NCI-H146 treated with DMSO at 0.1 percent for 48 hours (cell line): Measurements from ENCODE around the gene BTBD9.
A peak's percentile ranks its signal among the peaks of the same experiment; 100 is the strongest.
"Not testable (repeated sequence)": the region's sequence is repeated elsewhere in the genome, so short reads cannot be mapped to it uniquely, and the experiment has no call there.

Source experiments
- DNase-seq: peaks from one replicate; lab custom pipeline; 2025; ENCODE audit not compliant: unreplicated experiment; lab: John Stamatoyannopoulos, UW

Gene BTBD9

DNA sequence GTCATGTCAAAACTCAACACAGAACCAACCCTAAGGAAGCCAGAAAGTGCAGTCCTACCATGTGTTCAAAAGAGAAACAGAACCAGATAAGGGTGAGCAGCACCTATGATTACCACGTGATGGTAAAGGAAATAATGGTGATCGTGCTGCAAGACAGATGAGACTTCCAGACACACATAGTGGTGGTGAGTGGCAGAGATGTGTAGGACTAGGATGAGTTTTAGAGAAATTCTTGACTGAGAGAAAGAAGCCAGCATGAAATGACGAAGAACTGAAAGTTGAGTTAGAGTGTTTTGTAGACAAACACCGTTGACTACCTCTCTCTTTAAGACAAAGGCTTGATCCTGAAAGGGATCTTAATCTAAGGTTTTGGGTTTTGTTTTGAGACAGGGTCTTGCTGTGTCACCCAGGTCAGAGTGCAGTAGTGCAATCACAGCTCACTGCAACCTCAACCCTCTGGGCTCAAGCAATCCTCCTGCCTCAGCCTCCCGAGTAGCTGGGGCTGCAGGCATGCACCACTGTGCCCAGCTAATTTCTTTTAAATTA is 10.6 kb upstream of the BTBD9 start:
- no peak for DNase-seq

GRCh38 chr6:38649744-38650143 is 10.0 kb upstream of the BTBD9 start:
- no peak for DNase-seq

DNA sequence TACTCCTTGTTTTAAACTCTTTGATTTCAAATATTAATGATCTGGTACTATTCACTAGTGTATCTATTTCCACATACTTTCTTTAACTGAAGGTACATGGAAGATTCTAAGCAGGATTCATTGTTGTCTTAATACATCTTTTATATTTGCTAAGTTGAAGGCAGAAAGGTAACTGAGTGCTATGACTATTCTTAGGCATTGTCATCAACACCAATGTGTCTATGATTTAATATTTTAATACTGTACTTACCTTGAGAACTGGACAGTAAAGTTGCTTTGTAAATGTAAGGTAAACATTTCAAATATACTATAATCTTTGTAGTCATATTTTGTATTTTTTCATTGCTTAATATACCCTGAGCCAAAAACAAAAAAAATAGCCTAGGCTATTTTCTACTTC is 8.9 kb upstream of the BTBD9 start:
- DNase-seq = no peak

DNA sequence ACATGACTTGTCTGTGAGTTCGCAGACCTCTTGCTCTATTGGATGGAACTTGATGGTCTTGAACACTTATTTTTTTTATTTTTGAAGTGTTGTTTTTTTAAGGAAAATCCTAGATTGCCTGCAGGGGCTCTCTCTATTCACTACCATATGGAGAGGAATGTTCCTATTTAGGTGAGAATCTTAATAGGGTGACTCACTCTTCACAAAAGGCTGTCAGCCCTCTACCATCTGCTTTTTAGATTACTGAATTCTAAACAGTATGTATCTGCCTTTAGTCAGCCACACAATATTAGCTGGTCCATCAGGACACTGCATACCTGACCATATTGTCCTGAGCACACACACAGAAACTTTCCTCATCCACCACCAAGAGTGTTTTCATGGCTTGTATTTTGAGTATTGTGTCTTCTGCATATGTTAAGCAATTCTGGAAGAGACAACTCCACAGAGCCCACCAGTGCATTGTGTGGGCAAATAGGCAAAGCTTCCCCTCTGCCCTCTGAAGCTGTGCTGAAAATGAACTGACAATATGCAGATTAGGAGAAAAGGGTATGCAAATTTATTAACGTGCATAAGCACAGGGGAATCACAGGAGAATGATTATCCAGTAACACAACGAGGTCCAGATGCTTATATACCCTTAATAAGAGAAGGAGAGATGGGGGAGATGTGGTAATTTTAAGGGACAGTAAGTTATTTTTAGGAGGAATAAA is 6.6 kb upstream of the BTBD9 start:
- no peak for DNase-seq

GRCh38 chr6:38644951-38645350 is 5.2 kb upstream of the BTBD9 start:
- no peak for DNase-seq

DNA sequence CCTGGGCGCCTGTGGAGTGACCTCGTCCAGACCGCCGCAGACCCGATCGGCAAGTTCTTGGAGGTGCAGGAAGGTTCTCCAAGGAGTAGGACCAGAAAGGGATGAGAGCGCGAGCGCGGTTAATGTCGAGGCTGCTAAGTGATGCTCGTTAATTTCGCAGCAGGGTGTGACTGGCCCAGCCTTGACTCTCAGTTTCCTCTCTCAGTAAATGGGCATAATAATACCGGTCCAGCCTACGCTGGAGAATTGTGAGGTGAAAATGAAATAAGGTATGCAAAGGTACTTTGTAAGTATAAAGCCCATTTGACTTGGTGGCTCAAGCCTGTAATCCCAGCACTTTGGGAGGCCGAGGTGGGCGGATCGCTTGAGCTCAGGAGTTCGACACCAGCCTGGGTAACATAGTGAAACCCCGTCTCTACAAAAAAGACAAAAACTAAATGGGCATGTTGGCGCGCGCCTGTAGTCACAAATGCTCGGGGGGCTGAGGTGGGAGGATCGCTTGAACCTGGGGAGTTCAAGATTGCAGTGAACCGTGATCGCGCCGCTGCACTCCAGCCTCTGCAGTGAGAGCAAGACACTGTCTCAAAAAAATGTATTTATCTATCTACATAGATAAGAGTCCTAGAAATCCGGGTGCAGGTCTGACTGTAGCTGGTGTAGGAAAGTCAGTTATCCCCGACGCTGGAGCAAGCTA is 634 bp upstream of the BTBD9 start:
- DNase-seq = peak; percentile 66

GRCh38 chr6:38638941-38639497 is 710 bp downstream of the BTBD9 start:
- peak; percentile 43 for DNase-seq

- DNase-seq = no peak
Measured at GRCh38 chr6:38637756-38638155, 2.0 kb downstream of the BTBD9 start.

DNA sequence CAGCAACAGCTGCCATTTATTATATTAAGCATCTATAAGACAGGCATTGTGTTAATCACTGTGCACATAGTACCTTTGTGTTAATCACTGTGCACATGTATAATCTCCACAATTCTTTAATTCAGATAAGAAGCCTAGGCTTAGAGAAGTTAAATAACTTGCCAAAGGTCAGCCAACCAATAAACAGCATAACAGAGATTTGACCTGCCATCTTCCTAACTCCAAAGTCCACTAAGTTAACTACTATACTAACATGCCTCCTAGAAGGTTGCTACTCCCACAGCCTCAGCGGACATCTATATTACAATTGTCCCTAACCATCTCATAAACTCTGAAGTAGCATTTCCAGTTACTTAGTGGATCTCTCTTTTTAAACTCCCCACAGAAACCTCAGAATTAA is 3.7 kb downstream of the BTBD9 start:
- no peak for DNase-seq

DNA sequence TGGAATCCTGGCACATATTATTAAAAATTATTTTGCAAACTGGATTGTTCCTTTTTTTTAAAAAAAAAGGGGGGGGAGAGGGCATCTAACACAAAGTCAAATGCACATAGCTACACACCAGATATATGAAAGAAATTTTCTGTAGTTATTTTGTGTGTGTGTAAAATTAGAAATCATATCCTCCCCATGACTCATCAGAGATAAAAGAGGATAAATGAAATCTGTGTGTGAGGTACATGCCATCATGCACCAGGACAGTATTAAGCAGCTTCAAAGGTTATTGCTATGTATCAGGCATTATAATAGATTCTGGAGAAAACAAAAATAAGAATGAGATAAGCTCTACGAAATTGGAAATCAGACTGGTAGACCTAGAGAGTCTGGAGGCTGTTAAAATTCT is 5.2 kb downstream of the BTBD9 start:
- DNase-seq = no peak

DNA sequence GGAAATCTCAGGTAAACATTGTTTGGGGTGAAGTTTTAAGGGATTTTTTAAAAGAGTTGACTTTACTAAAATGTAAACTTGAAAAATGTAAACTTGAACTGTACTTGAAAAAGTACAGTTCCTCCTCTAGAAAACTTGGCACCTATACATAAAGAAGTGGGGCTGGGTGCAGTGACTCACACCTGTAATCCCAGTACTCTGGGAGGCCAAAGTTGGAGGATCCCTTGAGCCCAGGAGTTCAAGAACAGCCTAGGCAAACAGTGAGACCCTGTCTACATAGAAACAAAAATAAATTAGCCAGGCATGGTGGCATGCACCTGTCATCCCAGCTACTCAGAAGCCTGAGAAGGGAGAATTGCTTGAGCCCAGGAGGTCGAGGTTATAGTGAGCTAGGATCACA is 7.2 kb downstream of the BTBD9 start:
- no peak for DNase-seq

DNA sequence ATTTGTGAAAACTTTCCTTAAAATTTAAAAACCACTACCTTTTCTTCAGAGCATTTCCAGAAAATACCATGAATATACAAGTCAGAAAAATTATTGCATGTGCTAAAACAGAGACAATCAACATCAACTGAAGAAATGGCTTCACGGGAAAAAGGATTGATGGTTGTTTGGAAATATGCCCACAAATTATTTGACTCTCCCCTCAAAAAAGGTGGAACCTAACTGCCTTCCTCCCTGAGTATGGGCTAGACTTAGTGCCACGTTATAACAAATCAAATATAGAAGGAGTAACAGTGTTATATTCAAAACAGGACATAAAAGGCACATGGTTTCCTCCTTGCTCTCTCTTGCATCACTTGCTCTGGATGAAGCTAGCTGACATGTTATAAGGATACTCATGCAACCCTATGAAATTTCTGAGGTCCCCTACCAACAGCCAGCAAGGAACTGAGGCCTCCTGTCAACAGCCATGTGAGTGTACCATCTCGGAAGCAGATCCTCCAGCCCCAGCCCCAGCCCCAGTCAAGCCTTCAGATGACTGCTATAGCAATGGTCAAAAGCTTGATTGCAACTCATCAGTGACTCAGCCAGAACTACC is 8.4 kb downstream of the BTBD9 start:
- no peak for DNase-seq

DNA sequence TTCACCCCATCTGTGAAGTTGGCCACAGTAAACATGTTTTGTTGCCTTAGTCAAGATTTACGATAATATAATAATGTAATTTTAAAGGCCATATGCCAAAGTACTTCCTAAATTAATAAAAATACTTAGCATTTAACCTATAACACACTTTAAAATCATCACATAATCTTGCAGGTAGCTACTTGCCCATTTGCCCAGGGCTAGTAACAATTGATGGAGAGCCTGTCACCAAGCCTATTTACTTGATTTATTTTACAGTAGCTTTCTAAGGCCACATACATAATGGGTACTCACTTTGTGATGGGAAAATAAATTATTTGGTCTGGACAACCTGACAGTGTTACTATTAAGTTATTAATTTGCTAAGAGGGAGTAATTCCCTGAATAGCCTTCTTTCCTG is 14.5 kb downstream of the BTBD9 start:
- no peak for DNase-seq

GRCh38 chr6:38619342-38619741 is 20.4 kb downstream of the BTBD9 start:
- not testable (repeated sequence) for DNase-seq

GRCh38 chr6:38618301-38618700 is 21.4 kb downstream of the BTBD9 start:
- DNase-seq = not testable (repeated sequence)

DNA sequence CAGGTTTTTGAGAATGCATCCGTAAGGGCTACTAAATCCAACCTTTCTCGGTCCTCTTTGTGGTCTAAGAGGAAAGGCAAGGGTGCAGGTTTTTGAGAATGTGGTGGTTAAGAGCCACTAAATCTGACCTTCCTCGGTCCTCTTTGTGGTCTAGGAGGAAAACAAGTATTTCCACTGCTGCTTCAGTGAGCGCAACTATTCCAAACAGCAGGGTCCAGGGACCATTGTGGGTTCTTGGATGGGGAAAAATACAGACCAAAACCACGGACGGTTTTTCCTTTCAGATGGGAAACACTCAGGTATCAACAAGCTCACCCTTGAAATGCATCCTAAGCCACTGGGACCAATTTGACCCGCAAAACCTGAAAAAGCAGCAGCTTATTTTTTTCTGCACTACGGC is 21.9 kb downstream of the BTBD9 start:
- no peak for DNase-seq

GRCh38 chr6:38612143-38612965 is 27.4 kb downstream of the BTBD9 start:
- no peak for DNase-seq

GRCh38 chr6:38610050-38610625 is 29.6 kb downstream of the BTBD9 start:
- DNase-seq = no peak

DNA sequence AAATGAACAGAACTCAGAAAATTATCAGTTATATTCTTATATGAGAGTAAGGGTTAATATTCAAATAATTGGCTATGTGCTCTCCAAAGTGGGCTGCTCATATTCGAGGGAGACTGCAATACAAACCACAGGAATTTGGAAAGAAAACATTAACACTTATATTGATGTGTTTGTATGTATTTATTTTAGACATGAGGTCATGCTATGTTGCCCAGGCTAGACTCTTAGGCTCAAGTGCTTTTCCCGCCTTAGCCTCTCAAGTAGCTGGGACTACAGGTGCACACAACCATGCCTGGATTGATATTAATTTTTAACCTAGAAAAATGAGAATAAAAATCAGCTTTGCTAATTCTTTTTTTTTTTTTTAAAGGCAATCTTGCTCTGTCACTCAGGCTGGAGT is 35.0 kb downstream of the BTBD9 start:
- no peak for DNase-seq

DNA sequence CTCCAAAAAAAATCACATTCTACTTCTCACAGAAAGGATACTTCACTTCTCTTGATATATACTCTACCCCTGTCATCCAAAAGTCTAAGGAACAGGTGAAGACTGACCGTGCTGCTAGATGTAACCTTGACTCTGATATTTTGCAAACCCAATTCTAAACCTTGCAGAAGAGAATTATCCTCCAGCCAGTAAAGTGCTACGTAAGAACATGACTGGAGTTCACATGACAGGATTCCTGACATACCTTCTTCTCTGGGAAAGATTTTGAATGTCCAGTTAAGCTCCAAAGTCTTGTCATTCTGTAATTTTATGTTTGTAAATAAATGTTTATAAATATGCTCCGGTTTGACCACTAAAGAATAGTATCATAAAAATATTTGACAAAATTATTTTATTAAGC is 35.8 kb downstream of the BTBD9 start:
- no peak for DNase-seq

GRCh38 chr6:38603496-38603895 is 36.2 kb downstream of the BTBD9 start:
- no peak for DNase-seq
